Measurements from ENCODE around the gene RPAIN.

GRCh38 chr17:5381542-5381941 lies 38.4 kb upstream of the RPAIN start:
- TF ChIP-seq CTCF (tag by site-specific recombination; IDR thresholded peaks at IDR 0.05) (no peak), ZNF274 (IDR thresholded peaks at IDR 0.05; ENCODE audit: low read length) (no peak), ZNF274 (tag by site-specific recombination; IDR thresholded peaks at IDR 0.05; ENCODE audit: borderline replicate concordance) (no peak), ZBTB7A (tag by site-specific recombination; IDR thresholded peaks at IDR 0.05; ENCODE audit: low read depth) (no peak), ZNF114 (tag by site-specific recombination; IDR thresholded peaks at IDR 0.05) (no peak), ZBTB10 (tag by site-specific recombination; IDR thresholded peaks at IDR 0.05) (no peak), ZSCAN4 (tag by site-specific recombination; IDR thresholded peaks at IDR 0.05) (no peak), ZNF157 (tag by site-specific recombination; IDR thresholded peaks at IDR 0.05) (no peak), ZBTB48 (tag by site-specific recombination; IDR thresholded peaks at IDR 0.05) (no peak), ZNF426 (tag by site-specific recombination; IDR thresholded peaks at IDR 0.05) (no peak)

Measured in HEK293 (cell line).